A549 treated with AZD2906 at 1 μM for 4 hours (cell line): Measurements from ENCODE around the gene LRRC70. TPM values are rescaled to one million over a fixed set of nuclear protein-coding genes. Genes with fewer than 3 reads are reported as not detected.

Experiments used
- total RNA-seq: library from RNA; stranded (reverse); fragments of 200-300 nt; extraction: Qiagen RNA extraction; gene quantifications from 5 replicates; pipeline ENCODE4 v1.2.3, GENCODE V29; 2022

LRRC70 gene
- total RNA-seq = 0.11 to 0.31 TPM (median 0.13 TPM) in 5 replicates

DNA sequence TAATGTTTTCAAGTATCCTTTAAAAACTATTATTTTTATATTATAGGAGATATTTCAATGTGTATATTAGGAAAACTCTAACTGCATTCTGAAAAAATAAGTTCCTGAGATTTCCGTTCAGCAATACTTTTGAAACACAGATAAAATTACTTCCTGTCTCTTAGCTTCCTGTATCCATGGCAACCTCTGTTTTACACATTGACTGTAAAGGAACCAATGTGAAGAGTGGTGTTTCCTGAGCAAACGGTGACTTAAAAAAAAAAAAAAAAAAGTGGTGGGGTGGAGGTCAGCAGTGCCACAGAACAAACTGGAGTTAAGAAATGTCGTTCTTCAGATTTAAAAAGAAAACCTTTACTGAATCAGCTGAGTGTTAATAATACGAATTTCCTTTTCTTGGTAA lies at the start of gene LRRC70:
Gene LRRC70 (plus strand): TSS at position 280 of the 400 bp plus-strand sequence. CDS start 620 bp downstream, outside the sequence.

Other genes with a start within 250 kb of the LRRC70 start
- gene DIMT1, start 174.9 kb upstream of the LRRC70 start, total RNA-seq = 35.9 to 40.7 TPM (median 37.9 TPM) in 5 replicates
- gene IPO11, start 166.1 kb upstream of the LRRC70 start, total RNA-seq = 14.6 to 15.7 TPM (median 15.3 TPM) in 5 replicates